K562 (cell line): ENCODE data around the gene SLC22A8. TPM values are rescaled to one million over a fixed set of nuclear protein-coding genes. Genes with fewer than 3 reads are reported as not detected.

ENCODE experiments used
- CCAR2 ChIP-seq: fragments of 200-400 bp; formaldehyde crosslinking; IDR thresholded peaks from 2 replicates; pipeline ENCODE4 v1.6.1; 2017; ENCODE audit warnings: mild to moderate bottlenecking, low read depth, low read length
- FIP1L1 ChIP-seq: fragments of 200-400 bp; formaldehyde crosslinking; IDR thresholded peaks from 2 replicates; pipeline ENCODE4 v1.6.1; 2018; ENCODE audit warnings: mild to moderate bottlenecking, low read depth, low read length; ENCODE audit not compliant: poor library complexity, severe bottlenecking
- HMG20A ChIP-seq: fragments of 450-650 bp; formaldehyde crosslinking; conservative IDR thresholded peaks from 2 replicates; pipeline ENCODE4 v1.4.0; 2020; ENCODE audit warnings: mild to moderate bottlenecking, mixed read lengths
- MAFF ChIP-seq: IDR thresholded peaks from 2 replicates; pipeline ENCODE4 v1.6.1; 2012; ENCODE audit warnings: low read length, improper control_type of control experiment
- MEF2D ChIP-seq: conservative IDR thresholded peaks from 2 replicates; pipeline ENCODE4 v1.6.1; 2016; ENCODE audit warnings: low read depth, missing genetic modification characterization, missing compliant biosample characterization
- NCOA4 ChIP-seq: fragments of 450-650 bp; IDR thresholded peaks from 2 replicates; pipeline ENCODE4 v1.6.1; 2018; ENCODE audit warnings: mild to moderate bottlenecking; ENCODE audit not compliant: partially characterized antibody
- NONO ChIP-seq, 2 experiments: fragments of 200-400 bp in 1 of 2; fragments of 450-650 bp in 1 of 2; formaldehyde crosslinking in 1 of 2; IDR thresholded peaks; 2 replicates each; pipeline ENCODE4 v1.6.1; 2017; ENCODE audit warnings: low read depth in 2 of 2, mild to moderate bottlenecking in 2 of 2, moderate library complexity in 2 of 2, low read length in 1 of 2
- NR2C1 ChIP-seq, 2 experiments: fragments of 450-650 bp; IDR thresholded peaks; 2 replicates each; pipeline ENCODE4 v1.6.1; 2017; ENCODE audit warnings: mild to moderate bottlenecking in 2 of 2, antibody characterized with exemption in 1 of 2, inconsistent platforms in 1 of 2, missing compliant biosample characterization in 1 of 2, missing genetic modification characterization in 1 of 2
- POLR2H ChIP-seq: IDR thresholded peaks from 2 replicates; pipeline ENCODE4 v1.6.1; 2016; ENCODE audit warnings: missing genetic modification characterization, low read depth, mild to moderate bottlenecking, control low read depth, missing compliant biosample characterization, moderate library complexity
- PURB ChIP-seq: sonication (generic); formaldehyde crosslinking; IDR thresholded peaks from 2 replicates; pipeline ENCODE4 v1.9.0; 2021; ENCODE audit warnings: low read depth, mild to moderate bottlenecking, missing genetic modification reagents
- RAD21 ChIP-seq, 2 experiments: fragments of 250-450 bp in 1 of 2; fragments of 450-650 bp in 1 of 2; sonication (Bioruptor Pico) in 1 of 2; formaldehyde crosslinking in 1 of 2; IDR thresholded peaks in 1 of 2; conservative IDR thresholded peaks in 1 of 2; 2 replicates each; pipeline versions ENCODE4 v1.4.0 to v1.8.0; 2020 to 2022; ENCODE audit warnings: mild to moderate bottlenecking in 2 of 2, moderate library complexity in 1 of 2
- RB1 ChIP-seq: fragments of 450-650 bp; IDR thresholded peaks from 2 replicates; pipeline ENCODE4 v1.6.1; 2017; ENCODE audit warnings: low read depth, mild to moderate bottlenecking
- RBFOX2 ChIP-seq: fragments of 200-400 bp; formaldehyde crosslinking; IDR thresholded peaks from 2 replicates; pipeline ENCODE4 v1.6.1; 2017; ENCODE audit warnings: low read depth, mild to moderate bottlenecking, low read length, moderate library complexity
- SIN3A ChIP-seq, 2 experiments: fragments of 150-350 bp in 1 of 2; IDR thresholded peaks; 2 replicates each; pipeline ENCODE4 v1.6.1; 2011 to 2016; ENCODE audit warnings: borderline replicate concordance in 2 of 2, low read depth in 2 of 2, low read length in 2 of 2, mild to moderate bottlenecking in 2 of 2, moderate library complexity in 2 of 2; ENCODE audit not compliant: control insufficient read depth in 1 of 2
- SMAD1 ChIP-seq: fragments of 150-350 bp; IDR thresholded peaks from 2 replicates; pipeline ENCODE4 v1.6.1; 2014; ENCODE audit warnings: low read length, low read depth; ENCODE audit not compliant: partially characterized antibody
- SP2 ChIP-seq: IDR thresholded peaks from 2 replicates; pipeline ENCODE4 v1.6.1; 2011; ENCODE audit warnings: mild to moderate bottlenecking, low read depth, low read length, moderate library complexity; ENCODE audit not compliant: poor library complexity, severe bottlenecking; ENCODE audit errors: extremely low read depth
- SPI1 ChIP-seq: IDR thresholded peaks from 2 replicates; pipeline ENCODE4 v1.6.1; 2011; ENCODE audit warnings: low read depth, low read length, control low read depth, borderline replicate concordance
- SRSF1 ChIP-seq: fragments of 200-400 bp; formaldehyde crosslinking; IDR thresholded peaks from 2 replicates; pipeline ENCODE4 v1.6.1; 2017; ENCODE audit warnings: mild to moderate bottlenecking, low read depth, low read length, moderate library complexity
- TBL1XR1 ChIP-seq, 2 experiments: IDR thresholded peaks; 2 replicates each; pipeline ENCODE4 v1.6.1; 2012; ENCODE audit warnings: improper control_type of control experiment in 2 of 2, low read length in 2 of 2, mild to moderate bottlenecking in 1 of 2
- VEZF1 ChIP-seq: fragments of 200-800 bp; sonication (Bioruptor generic); IDR thresholded peaks from 2 replicates; pipeline ENCODE4 v1.6.1; 2017; ENCODE audit warnings: missing genetic modification characterization, missing compliant biosample characterization
- ZBTB5 ChIP-seq: fragments of 450-650 bp; IDR thresholded peaks from 2 replicates; pipeline ENCODE4 v1.6.1; 2017; ENCODE audit warnings: antibody characterized with exemption
- ZNF140 ChIP-seq: fragments of 250-450 bp; sonication (Bioruptor Pico); IDR thresholded peaks from 2 replicates; pipeline ENCODE4 v1.8.0; 2021; ENCODE audit warnings: moderate library complexity, mild to moderate bottlenecking, inconsistent platforms
- ZNF232 ChIP-seq: sonication (generic); formaldehyde crosslinking; IDR thresholded peaks from 2 replicates; pipeline ENCODE4 v1.8.0; 2022; ENCODE audit warnings: mild to moderate bottlenecking, missing genetic modification reagents
- ZNF311 ChIP-seq: fragments of 250-450 bp; sonication (Bioruptor Pico); IDR thresholded peaks from 2 replicates; pipeline ENCODE4 v1.4.0; 2020; ENCODE audit warnings: mild to moderate bottlenecking, moderate library complexity
- ZNF408 ChIP-seq: fragments of 250-450 bp; sonication (Bioruptor Pico); IDR thresholded peaks from 2 replicates; pipeline ENCODE4 v1.4.0; 2020; ENCODE audit warnings: low read depth, mild to moderate bottlenecking, moderate library complexity
- polyA plus RNA-seq, 8 experiments: library from polyadenylated mRNA; depleted of rRNA in 4 of 8; stranded (reverse) in 5 of 8; unstranded in 3 of 8; fragments of >200 nt; fragmentation: Nextera tagmentation in 2 of 8; fragmentation: Illumina TruSeq in 1 of 8; extraction: Ambion mirVana in 2 of 8; extraction: Trizol in 1 of 8; gene quantifications; 2 replicates each; pipeline versions ENCODE4 v1.2.1 to v1.2.3, GENCODE V29; 2011 to 2014; ENCODE audit warnings: inconsistent platforms in 1 of 8, missing spikeins in 1 of 8
- total RNA-seq, 7 experiments: library from RNA; depleted of rRNA in 6 of 7; stranded (reverse); fragments of >200 nt in 6 of 7; fragmentation: Illumina TruSeq in 2 of 7; extraction: Trizol in 2 of 7; gene quantifications; 2 replicates each; pipeline versions ENCODE4 v1.2.1 to v1.2.3, GENCODE V29; 2011 to 2021; ENCODE audit warnings: low replicate concordance in 1 of 7

Gene SLC22A8
- total and polyA plus RNA-seq, 9 of the 15 experiments (the other 6 are each of a cell fraction or from before 2014, with no cell fraction given): not detected

- TF ChIP-seq SIN3A (IDR thresholded peaks at IDR 0.05; ENCODE audit: borderline replicate concordance in 2 of 2, control insufficient read depth in 1 of 2, low read depth in 2 of 2, low read length in 2 of 2) (no peak), PURB (no peak), SPI1 (0 out of 2 replicates have a peak, but pooled peaks have one; percentile 6), ZNF140 (CRISPR knock-in tag) (no peak), TBL1XR1 (IDR thresholded peaks at IDR 0.05; ENCODE audit: low read length in 2 of 2) (0 out of 4 replicates have a peak, but pooled peaks of 1 of the 2 experiments have one; percentile 31), POLR2H (tag) (no peak), RAD21 (CRISPR knock-in tag; conservative IDR thresholded peaks at IDR 0.05 in 1 of 2, IDR thresholded peaks at IDR 0.05 in 1 of 2) (peak; percentile 94), ZBTB5 (no peak), NR2C1 (IDR thresholded peaks at IDR 0.05) (no peak), NR2C1 (tag; IDR thresholded peaks at IDR 0.05) (no peak), VEZF1 (no peak), ZNF232 (CRISPR knock-in tag) (no peak), ZNF311 (CRISPR knock-in tag) (no peak), MAFF (no peak; the same call in 1 of the 2 replicates), CCAR2 (no peak), ZNF408 (no peak), HMG20A (no peak), FIP1L1 (no peak), MEF2D (tag) (no peak), RB1 (peak; percentile 82), NONO (IDR thresholded peaks at IDR 0.05; ENCODE audit: low read depth in 2 of 2, low read length in 1 of 2) (no peak), SRSF1 (no peak), RBFOX2 (no peak), SMAD1 (no peak), NCOA4 (no peak), SP2 (no peak)
These were observed 8.4 kb upstream of the SLC22A8 start (continued) for GRCh38 chr11:63023841-63024648.
